GM21526 (cell line): ENCODE data around the gene FXYD2.

Experiments used
- ATAC-seq: cut with Tn5 transposase; IDR thresholded peaks from one replicate; pipeline ENCODE4 v1.9.1; 2021; ENCODE audit warnings: moderate library complexity; ENCODE audit not compliant: unreplicated experiment, low FRiP score

The FXYD2 gene

GRCh38 chr11:117836077-117836960, 11.8 kb upstream of the FXYD2 start:
- ATAC-seq: no peak

GRCh38 chr11:117835576-117835975, 11.0 kb upstream of the FXYD2 start:
- ATAC-seq: no peak

GRCh38 chr11:117834838-117835443, 10.4 kb upstream of the FXYD2 start:
- ATAC-seq: no peak

- no peak for ATAC-seq
These were observed 9.7 kb upstream of the FXYD2 start for GRCh38 chr11:117834068-117834810.

- no peak for ATAC-seq
These were observed 8.9 kb upstream of the FXYD2 start for GRCh38 chr11:117833401-117833891.

GRCh38 chr11:117832511-117832910, 8.0 kb upstream of the FXYD2 start:
- ATAC-seq: no peak

- ATAC-seq: no peak
These were observed 7.3 kb upstream of the FXYD2 start for GRCh38 chr11:117831661-117832415.

- ATAC-seq: no peak
These were observed 6.3 kb upstream of the FXYD2 start for GRCh38 chr11:117830674-117831351.

GRCh38 chr11:117830072-117830471, 5.5 kb upstream of the FXYD2 start:
- ATAC-seq: no peak

- no peak for ATAC-seq
These were observed 4.8 kb upstream of the FXYD2 start for GRCh38 chr11:117829369-117829725.

GRCh38 chr11:117828611-117829368, 4.2 kb upstream of the FXYD2 start:
- no peak for ATAC-seq

GRCh38 chr11:117827521-117828511, 3.3 kb upstream of the FXYD2 start:
- no peak for ATAC-seq

GRCh38 chr11:117826832-117827231, 2.3 kb upstream of the FXYD2 start:
- no peak for ATAC-seq

- ATAC-seq: no peak
These were observed 1.6 kb upstream of the FXYD2 start for GRCh38 chr11:117826190-117826570.

GRCh38 chr11:117825538-117826189, 1.1 kb upstream of the FXYD2 start:
- no peak for ATAC-seq

- ATAC-seq: no peak
These were observed 561 bp downstream of the FXYD2 start for GRCh38 chr11:117823946-117824420.

GRCh38 chr11:117823294-117823945, 1.1 kb downstream of the FXYD2 start:
- ATAC-seq: no peak
